K562 (cell line): ENCODE measurements around the gene HIPK1. TPM values are rescaled to one million over a fixed set of nuclear protein-coding genes. Genes with fewer than 3 reads are reported as not detected.

ENCODE experiments used
- ATF7 ChIP-seq: fragments of 450-650 bp; IDR thresholded peaks from 2 replicates; pipeline ENCODE4 v1.7.1; 2014; ENCODE audit warnings: mild to moderate bottlenecking, moderate library complexity
- ELF1 ChIP-seq: fragments of 200-800 bp; sonication (Bioruptor generic); IDR thresholded peaks from 2 replicates; pipeline ENCODE4 v1.6.1; 2016; ENCODE audit warnings: missing genetic modification characterization, missing compliant biosample characterization
- MAZ ChIP-seq, 2 experiments: fragments of 450-650 bp in 1 of 2; sonication (generic) in 1 of 2; formaldehyde crosslinking; IDR thresholded peaks in 1 of 2; conservative IDR thresholded peaks in 1 of 2; 2 replicates each; pipeline versions ENCODE4 v1.4.0 to v1.5.0; 2020; ENCODE audit warnings: mild to moderate bottlenecking in 1 of 2, missing genetic modification reagents in 1 of 2
- RBM17 ChIP-seq: fragments of 200-400 bp; formaldehyde crosslinking; IDR thresholded peaks from 2 replicates; pipeline ENCODE4 v1.6.1; 2017; ENCODE audit warnings: low read depth, mild to moderate bottlenecking, low read length, borderline replicate concordance
- ZNF12 ChIP-seq: sonication (generic); formaldehyde crosslinking; IDR thresholded peaks from 2 replicates; pipeline ENCODE4 v1.4.0; 2020; ENCODE audit warnings: mild to moderate bottlenecking, missing genetic modification reagents
- ZNF217 ChIP-seq: sonication (generic); formaldehyde crosslinking; IDR thresholded peaks from 2 replicates; pipeline ENCODE4 v1.8.0; 2022; ENCODE audit warnings: mild to moderate bottlenecking, missing genetic modification reagents
- polyA plus RNA-seq, 8 experiments: library from polyadenylated mRNA; depleted of rRNA in 4 of 8; stranded (reverse) in 5 of 8; unstranded in 3 of 8; fragments of >200 nt; fragmentation: Nextera tagmentation in 2 of 8; fragmentation: Illumina TruSeq in 1 of 8; extraction: Ambion mirVana in 2 of 8; extraction: Trizol in 1 of 8; gene quantifications; 2 replicates each; pipeline versions ENCODE4 v1.2.1 to v1.2.3, GENCODE V29; 2011 to 2014; ENCODE audit warnings: inconsistent platforms in 1 of 8, missing spikeins in 1 of 8
- total RNA-seq, 7 experiments: library from RNA; depleted of rRNA in 6 of 7; stranded (reverse); fragments of >200 nt in 6 of 7; fragmentation: Illumina TruSeq in 2 of 7; extraction: Trizol in 2 of 7; gene quantifications; 2 replicates each; pipeline versions ENCODE4 v1.2.1 to v1.2.3, GENCODE V29; 2011 to 2021; ENCODE audit warnings: low replicate concordance in 1 of 7
- TF ChIP-seq, protein P1 (sequence below), 2 experiments: fragments of 450-650 bp; formaldehyde crosslinking in 1 of 2; IDR thresholded peaks; 2 replicates each; pipeline versions ENCODE4 v1.4.0 to v1.6.1; 2014 to 2020; ENCODE audit warnings: mild to moderate bottlenecking in 2 of 2, borderline replicate concordance in 1 of 2, low read depth in 1 of 2
- TF ChIP-seq, protein P2 (sequence below): fragments of 250-450 bp; sonication (Bioruptor Pico); IDR thresholded peaks from 2 replicates; pipeline ENCODE4 v1.4.0; 2020
- TF ChIP-seq, protein P3 (sequence below): sonication (generic); formaldehyde crosslinking; IDR thresholded peaks from 2 replicates; pipeline ENCODE4 v1.8.0; 2023; ENCODE audit warnings: mild to moderate bottlenecking, missing genetic modification reagents

HIPK1 gene
- total and polyA plus RNA-seq, 9 of the 15 experiments (the other 6 are each of a cell fraction or from before 2014, with no cell fraction given): 10.0 to 57.9 (median 29.6) TPM

DNA sequence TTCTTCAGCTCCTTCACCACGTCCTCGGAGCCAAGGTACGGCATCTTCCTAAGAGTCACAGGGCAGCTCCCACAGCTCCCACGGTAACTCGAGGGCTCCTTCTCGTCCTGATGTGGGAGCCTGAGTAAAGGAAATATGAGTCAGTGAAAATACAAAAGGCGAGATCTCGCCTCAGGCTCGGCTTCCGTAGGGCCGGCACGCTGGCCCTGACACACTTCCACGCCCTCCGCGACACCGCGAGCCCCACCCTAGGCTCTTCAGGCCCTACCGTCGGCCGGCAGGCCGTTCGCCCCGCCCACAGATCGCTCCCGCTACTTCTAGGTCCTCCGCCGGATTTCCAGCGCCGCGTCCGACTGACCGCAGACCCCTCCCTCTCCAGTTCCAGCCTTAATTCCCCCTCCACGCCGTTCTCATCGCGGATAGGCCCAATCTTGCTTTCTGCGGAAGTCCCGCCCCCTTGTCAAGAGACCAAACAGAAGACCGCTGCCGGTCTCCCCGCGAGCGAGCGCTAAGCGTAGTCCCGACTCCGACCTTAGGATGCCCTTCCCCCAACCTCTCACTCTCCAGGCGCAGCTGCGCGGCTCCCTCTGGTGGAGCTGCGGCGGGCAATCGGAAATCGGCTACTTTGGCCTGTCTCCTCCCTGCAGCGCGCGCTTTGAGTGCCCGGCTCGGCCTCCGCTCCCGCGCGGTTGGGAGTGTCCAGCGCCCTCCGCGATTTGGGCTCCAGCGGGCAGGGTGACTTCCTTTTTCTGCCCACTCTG, 24.3 kb upstream of the HIPK1 start, which contains the start of the genes AP4B1 and DCLRE1B (continued):
- TF ChIP-seq, protein P1, sequence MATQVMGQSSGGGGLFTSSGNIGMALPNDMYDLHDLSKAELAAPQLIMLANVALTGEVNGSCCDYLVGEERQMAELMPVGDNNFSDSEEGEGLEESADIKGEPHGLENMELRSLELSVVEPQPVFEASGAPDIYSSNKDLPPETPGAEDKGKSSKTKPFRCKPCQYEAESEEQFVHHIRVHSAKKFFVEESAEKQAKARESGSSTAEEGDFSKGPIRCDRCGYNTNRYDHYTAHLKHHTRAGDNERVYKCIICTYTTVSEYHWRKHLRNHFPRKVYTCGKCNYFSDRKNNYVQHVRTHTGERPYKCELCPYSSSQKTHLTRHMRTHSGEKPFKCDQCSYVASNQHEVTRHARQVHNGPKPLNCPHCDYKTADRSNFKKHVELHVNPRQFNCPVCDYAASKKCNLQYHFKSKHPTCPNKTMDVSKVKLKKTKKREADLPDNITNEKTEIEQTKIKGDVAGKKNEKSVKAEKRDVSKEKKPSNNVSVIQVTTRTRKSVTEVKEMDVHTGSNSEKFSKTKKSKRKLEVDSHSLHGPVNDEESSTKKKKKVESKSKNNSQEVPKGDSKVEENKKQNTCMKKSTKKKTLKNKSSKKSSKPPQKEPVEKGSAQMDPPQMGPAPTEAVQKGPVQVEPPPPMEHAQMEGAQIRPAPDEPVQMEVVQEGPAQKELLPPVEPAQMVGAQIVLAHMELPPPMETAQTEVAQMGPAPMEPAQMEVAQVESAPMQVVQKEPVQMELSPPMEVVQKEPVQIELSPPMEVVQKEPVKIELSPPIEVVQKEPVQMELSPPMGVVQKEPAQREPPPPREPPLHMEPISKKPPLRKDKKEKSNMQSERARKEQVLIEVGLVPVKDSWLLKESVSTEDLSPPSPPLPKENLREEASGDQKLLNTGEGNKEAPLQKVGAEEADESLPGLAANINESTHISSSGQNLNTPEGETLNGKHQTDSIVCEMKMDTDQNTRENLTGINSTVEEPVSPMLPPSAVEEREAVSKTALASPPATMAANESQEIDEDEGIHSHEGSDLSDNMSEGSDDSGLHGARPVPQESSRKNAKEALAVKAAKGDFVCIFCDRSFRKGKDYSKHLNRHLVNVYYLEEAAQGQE (IDR thresholded peaks at IDR 0.05; ENCODE audit: borderline replicate concordance): peak; percentile 98
- TF ChIP-seq, protein P1 (CRISPR knock-in tag; IDR thresholded peaks at IDR 0.05; ENCODE audit: low read depth): peak; percentile 82
- TF ChIP-seq RBM17 (no peak), ZNF12 (CRISPR knock-in tag) (0 out of 2 replicates have a peak, but pooled peaks have one; percentile 5), MAZ (CRISPR knock-in tag; conservative IDR thresholded peaks at IDR 0.05 in 1 of 2, IDR thresholded peaks at IDR 0.05 in 1 of 2) (peak; percentile 96 to 98), ELF1 (tag) (peak; percentile 80), ZNF217 (CRISPR knock-in tag) (no peak), ATF7 (peak; percentile 92)
- TF ChIP-seq, protein P2, sequence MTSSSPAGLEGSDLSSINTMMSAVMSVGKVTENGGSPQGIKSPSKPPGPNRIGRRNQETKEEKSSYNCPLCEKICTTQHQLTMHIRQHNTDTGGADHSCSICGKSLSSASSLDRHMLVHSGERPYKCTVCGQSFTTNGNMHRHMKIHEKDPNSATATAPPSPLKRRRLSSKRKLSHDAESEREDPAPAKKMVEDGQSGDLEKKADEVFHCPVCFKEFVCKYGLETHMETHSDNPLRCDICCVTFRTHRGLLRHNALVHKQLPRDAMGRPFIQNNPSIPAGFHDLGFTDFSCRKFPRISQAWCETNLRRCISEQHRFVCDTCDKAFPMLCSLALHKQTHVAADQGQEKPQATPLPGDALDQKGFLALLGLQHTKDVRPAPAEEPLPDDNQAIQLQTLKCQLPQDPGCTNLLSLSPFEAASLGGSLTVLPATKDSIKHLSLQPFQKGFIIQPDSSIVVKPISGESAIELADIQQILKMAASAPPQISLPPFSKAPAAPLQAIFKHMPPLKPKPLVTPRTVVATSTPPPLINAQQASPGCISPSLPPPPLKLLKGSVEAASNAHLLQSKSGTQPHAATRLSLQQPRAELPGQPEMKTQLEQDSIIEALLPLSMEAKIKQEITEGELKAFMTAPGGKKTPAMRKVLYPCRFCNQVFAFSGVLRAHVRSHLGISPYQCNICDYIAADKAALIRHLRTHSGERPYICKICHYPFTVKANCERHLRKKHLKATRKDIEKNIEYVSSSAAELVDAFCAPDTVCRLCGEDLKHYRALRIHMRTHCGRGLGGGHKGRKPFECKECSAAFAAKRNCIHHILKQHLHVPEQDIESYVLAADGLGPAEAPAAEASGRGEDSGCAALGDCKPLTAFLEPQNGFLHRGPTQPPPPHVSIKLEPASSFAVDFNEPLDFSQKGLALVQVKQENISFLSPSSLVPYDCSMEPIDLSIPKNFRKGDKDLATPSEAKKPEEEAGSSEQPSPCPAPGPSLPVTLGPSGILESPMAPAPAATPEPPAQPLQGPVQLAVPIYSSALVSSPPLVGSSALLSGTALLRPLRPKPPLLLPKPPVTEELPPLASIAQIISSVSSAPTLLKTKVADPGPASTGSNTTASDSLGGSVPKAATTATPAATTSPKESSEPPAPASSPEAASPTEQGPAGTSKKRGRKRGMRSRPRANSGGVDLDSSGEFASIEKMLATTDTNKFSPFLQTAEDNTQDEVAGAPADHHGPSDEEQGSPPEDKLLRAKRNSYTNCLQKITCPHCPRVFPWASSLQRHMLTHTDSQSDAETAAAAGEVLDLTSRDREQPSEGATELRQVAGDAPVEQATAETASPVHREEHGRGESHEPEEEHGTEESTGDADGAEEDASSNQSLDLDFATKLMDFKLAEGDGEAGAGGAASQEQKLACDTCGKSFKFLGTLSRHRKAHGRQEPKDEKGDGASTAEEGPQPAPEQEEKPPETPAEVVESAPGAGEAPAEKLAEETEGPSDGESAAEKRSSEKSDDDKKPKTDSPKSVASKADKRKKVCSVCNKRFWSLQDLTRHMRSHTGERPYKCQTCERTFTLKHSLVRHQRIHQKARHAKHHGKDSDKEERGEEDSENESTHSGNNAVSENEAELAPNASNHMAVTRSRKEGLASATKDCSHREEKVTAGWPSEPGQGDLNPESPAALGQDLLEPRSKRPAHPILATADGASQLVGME (CRISPR knock-in tag): no peak
- TF ChIP-seq, protein P3, sequence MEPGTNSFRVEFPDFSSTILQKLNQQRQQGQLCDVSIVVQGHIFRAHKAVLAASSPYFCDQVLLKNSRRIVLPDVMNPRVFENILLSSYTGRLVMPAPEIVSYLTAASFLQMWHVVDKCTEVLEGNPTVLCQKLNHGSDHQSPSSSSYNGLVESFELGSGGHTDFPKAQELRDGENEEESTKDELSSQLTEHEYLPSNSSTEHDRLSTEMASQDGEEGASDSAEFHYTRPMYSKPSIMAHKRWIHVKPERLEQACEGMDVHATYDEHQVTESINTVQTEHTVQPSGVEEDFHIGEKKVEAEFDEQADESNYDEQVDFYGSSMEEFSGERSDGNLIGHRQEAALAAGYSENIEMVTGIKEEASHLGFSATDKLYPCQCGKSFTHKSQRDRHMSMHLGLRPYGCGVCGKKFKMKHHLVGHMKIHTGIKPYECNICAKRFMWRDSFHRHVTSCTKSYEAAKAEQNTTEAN (CRISPR knock-in tag): 0 out of 2 replicates have a peak, but pooled peaks have one; percentile 18
